GM19397 (cell line): ENCODE results near the gene TEX261.
A peak's percentile ranks its signal among the peaks of the same experiment; 100 is the strongest.
"Not testable (repeated sequence)": the region's sequence is repeated elsewhere in the genome, so short reads cannot be mapped to it uniquely, and the experiment has no call there.

Experiments
- ATAC-seq: cut with Tn5 transposase; IDR thresholded peaks from one replicate; pipeline ENCODE4 v1.9.1; 2021; ENCODE audit warnings: mild to moderate bottlenecking, moderate library complexity; ENCODE audit not compliant: unreplicated experiment

The TEX261 gene

DNA sequence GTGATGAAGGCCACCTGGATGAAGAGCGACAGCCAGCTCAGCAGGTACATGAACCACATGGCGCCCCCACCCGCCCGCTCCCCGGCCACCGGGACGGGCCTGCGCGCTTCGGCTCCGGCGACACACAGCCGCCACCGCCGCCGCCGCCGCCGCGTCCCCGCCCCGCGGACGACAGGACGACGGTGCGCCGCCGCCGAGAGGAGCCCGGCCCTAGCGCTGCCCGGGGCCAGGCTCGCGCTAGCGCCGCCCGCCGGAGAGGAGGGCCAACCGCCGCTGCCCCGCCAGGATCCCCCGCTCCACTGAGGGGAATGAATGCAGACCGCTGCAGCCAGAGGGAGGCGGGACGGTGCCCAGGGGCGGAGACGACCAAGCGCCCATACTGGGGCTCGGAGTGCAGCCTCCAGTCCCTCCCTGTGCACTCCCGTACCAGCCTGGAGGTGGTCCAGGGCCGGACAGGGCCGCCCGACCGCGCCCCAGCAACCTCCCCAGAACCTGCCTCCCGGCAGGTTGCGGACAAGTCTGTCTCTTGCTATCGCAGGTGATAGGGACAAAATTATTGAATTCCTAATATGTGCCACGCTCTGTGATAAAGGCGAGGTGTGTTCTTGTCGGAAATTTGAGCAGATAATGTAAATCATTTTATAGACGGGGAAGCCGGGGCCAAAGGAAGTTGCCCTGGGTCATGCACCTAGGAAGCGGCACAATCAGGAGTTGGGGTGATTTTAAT lies at the start of gene TEX261:
TSS of gene TEX261 (minus strand) at position 175 of the 727 bp plus-strand sequence. CDS start at position 59, 116 bp downstream.
- peak; percentile 97 for ATAC-seq

GRCh38 chr2:71043531-71044407 lies 49.1 kb upstream of the TEX261 start:
- no peak for ATAC-seq

- no peak for ATAC-seq
Measured at GRCh38 chr2:71042287-71042686, 47.6 kb upstream of the TEX261 start.

- ATAC-seq = not testable (repeated sequence)
Measured at GRCh38 chr2:71036296-71036695, 41.6 kb upstream of the TEX261 start.

DNA sequence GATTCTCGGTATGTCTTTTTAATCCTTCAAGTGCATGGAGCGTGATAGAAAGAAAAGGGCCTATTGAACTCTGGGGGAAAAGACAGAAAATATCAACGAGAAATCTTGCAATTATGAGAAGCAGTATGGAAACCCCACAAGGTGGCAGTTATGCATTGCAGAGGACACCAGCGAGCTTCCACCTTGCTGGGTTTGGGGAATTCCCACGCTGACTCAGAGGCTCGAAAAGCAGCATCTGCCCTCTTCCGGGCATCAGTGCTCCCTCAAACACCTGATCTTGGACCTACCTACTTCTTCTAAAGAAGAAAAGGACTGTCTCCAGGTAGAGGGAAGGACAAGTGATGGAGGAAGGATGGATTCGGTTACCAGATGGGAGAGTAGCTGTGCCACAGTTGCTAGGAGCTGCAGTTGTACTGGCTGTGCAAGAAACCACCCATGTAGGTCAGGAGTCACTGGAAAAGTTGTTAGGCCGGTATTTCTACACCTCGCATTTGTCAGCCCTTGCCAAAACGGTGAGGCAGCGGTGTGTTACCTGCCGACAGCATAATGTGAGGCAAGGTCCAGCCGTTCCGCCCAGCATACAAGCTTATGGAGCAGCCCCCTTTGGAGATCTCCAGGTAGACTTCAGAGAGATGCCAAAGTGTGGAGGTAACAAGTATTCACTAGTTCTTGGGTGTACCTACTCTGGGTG lies 29.0 kb upstream of the TEX261 start:
- ATAC-seq = not testable (repeated sequence)

DNA sequence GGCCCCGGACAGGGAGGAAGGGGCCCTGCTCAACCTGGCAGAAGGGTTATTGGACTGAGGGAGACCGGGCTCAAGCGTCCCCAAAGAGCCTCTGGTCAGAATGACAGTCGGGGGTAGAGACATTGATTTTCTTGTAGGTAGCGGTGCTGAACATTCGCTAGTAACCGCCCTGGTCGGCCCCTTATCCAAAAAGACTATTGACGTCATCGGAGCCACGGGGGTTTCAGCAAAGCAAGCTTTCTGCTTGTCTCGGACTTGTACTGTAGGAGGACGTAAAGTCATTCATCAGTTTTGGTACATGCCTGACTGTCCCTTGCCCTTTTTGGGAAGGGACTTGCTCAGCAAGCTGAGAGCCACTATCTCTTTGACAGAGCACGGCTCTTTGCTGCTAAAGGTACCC lies 26.7 kb upstream of the TEX261 start:
- ATAC-seq = not testable (repeated sequence)

GRCh38 chr2:71019989-71020388 lies 25.3 kb upstream of the TEX261 start:
- not testable (repeated sequence) for ATAC-seq

- ATAC-seq = no peak
Measured at GRCh38 chr2:71018625-71019024, 24.0 kb upstream of the TEX261 start.

DNA sequence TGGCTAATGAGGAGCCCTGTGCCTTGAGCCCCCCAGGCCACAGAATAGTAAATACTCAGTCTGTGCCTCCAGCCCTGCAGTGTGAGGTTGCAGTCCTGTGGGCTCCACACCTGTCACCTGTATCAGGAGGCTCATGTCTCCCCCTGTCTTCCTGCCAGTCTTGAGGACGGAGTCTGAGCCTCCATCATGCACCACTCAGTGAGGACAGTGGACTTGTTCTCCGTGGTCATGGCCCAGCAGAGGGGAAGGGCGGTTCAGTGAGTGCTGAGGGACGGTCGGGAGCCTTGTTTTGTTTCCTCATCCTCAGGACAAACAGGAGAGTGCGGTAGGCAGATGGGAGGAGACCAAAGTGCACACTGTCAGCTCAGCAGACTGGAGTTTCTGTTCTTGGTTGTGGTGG lies 17.1 kb upstream of the TEX261 start:
- ATAC-seq = not testable (repeated sequence)

- no peak for ATAC-seq
Measured at GRCh38 chr2:71008342-71008741, 13.7 kb upstream of the TEX261 start.

DNA sequence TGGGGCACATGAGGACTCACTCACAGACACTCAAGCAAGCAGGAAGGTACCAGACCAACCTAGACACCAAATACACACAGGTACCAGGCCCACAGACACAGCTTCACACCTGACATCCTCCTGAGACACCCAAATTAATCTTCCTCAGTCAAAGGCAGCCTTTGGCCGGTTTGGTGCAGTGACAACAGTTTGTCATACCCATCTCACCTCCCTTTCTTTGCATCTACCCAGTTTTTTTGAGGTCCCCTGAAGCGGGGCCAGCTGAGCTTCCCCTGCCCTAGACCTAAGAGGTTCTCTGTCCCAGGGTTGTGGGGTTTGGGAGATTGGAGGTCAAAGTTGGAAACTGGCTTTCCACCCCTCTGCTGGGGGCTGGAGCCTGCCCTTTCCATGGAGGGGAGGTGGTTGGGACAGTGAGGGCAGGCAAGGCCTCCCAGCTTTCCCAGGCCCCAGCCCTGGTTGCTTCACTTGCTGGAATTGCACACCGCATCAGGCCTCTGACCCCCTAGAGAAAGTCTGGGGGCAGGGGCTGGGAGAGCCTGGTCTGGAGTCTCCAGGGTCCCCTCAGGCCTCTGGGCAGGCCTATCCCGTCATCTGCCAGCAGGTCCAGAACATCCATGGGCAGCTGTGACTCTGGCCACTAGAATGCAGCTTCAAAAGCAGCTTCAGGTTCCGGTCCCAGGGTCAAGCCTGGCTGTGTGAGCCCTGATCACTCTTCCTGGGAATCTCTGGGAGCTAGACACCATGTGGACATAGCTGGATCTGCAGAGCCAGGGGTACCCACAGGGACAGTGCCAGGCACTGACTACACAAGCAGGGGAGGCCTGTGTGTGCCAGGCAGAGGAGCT lies 12.5 kb upstream of the TEX261 start:
- no peak for ATAC-seq

DNA sequence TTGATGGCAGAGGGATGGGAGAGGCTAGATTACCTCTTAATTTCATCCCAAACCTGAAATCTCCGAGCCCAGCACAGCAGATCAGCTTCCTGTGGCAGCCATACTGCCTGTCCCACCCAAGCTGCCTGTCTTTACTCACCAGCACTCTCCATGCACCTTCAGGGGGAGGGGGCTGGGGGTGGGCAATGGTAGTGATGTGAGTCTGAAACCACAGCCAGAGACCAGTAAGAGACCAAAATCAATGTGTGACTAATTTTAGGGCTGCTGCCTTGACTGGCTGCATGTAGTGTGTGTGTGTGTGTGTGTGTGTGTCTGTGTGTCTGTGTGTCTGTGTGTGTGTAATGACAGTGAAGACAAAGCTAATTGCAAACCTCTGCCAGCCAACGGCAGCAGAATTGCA lies 11.7 kb upstream of the TEX261 start:
- ATAC-seq = no peak

DNA sequence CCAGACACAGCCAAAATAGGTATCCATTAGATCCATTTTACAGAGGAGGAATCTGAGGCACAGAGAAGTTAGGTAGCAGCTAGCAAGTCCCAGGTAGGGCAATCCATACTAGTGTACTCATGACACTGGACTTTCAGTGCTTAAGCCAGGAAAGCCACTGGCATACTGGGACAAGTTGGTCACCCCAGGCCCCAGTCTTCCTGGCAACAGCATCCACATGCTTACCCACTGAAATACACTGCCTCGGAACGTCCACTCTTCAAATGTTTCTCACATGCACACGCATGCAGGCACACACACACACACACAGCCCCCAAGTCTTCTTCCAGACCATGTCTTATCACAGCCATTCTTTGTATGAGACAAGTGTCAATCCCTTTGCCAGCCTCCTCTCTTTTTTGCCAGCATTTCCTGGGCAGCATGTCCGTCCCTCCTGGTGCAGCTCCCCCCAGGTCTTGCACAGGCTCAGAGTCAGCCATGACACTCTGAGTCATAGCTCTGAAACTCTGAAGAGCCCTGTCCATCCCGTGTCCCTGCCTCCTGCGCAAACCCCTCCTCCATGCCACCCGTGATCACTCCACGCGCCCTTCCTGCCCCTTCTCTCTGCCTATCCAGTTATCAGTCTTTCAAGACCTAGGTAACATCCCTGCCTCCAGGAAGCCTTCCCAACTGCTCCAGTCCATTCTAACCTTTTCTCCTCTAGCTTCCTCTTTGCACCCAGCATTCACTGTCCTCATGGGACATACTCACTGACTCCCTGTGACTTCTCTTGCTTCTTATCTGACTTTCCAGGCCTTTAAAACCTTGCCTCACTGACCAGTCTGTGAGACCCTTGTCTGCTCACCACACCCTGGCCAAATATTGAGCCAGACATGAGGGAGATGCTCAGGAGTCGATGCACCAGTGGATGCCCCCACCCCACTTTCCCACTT lies 10.9 kb upstream of the TEX261 start:
- no peak for ATAC-seq

- no peak for ATAC-seq
Measured at GRCh38 chr2:71004857-71005256, 10.2 kb upstream of the TEX261 start.

- no peak for ATAC-seq
Measured at GRCh38 chr2:71003966-71004755, 9.5 kb upstream of the TEX261 start.

DNA sequence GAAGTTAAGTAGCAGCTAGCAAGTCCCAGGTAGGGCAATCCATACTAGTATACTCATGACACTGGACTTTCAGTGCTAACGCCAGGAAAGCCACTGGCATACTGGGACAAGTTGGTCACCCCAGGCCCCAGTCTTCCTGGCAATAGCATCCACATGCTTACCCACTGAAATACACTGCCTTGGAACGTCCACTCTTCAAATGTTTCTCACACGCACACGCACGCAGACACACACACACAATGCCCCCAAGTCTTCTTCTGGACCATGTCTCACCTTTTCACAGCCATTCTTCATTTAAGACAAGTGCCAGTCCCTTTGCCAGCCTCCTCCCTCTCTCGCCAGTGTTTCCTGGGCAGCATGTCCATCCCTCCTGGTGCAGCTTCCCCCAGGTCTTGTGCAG lies 8.7 kb upstream of the TEX261 start:
- ATAC-seq = no peak

DNA sequence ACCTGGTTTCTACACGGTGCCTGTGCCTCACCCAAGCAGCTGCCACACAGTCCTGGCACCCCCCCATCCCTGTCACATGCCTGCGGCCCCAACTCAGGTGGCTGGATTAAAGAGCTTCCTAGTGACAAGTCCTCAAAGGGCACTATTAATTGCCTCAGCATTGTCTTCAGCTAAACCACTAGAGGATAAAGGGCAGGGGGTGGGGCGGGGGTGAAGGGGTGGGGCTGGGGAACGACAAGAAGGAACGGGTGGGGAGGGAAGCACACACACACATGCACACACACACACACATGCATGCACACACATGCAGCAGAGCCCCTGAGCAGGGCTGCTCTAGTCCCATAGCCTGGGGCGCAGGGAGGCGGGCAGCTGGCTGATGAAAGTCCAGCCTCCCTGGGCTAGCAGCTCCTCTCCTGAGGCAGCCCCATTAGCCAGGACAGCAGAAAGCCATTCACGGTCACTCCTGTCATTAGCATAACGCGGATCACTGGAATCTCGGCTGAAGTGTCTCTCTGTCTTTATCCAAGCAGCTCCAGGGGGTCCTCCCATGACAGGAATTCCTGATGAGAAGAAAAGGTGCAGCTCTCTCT lies 7.4 kb upstream of the TEX261 start:
- no peak for ATAC-seq

- ATAC-seq = no peak
Measured at GRCh38 chr2:71001592-71001927, 6.9 kb upstream of the TEX261 start.
